ENCODE data around the gene PHC2.

DNA sequence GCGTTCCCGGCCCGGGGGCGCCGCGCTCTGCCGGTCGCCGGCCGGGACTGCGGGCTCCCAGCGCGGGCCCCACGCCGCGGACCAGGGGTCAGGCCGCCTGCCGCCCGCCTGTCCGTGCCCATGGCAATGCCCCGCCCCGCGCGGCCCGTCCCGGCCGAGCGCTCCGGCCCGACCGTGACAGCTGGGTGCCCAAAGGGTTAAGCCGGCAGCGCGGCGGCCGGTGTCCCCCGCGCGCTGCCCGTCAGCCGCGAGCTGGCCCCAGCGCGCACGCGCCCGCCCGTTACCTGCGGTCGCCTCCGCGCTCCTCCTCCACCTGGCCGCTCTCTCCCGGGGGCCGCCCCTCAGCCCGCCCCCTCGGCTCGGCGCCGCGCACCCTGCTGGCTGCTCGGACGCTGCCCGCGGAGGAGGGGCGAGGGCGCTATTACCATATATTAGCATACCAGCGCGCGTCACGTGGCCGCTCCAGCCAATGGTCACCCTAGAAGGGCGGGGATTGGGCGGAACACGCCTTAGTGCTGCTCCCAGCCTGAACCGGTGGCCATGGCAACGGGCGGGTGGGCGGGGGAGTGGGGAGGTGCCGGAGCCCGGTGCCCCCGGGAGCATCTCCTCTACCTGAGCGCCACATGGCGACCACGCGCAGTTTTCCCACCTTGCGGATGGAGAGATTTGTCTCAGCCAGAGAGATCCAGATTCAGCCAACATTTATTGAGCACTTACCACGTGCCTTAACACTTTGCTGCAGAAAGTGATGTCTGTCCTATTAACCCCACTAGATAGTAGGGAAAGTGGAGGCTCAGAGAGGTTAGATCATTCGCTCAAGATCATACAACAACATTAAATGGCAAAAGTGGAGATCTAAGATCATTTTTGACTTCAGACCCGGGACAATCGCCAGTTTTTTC is at the start of gene PHC2:
- peak; percentile 27 for TF ChIP-seq CTCF (conservative IDR thresholded peaks at IDR 0.05)
- TF ChIP-seq ZFX (IDR thresholded peaks at IDR 0.05) = peak; percentile 69
